GM18507 (cell line): ENCODE data around the gene SDK1.

ENCODE experiments used
- DNase-seq: peaks from one replicate; pipeline ENCODE4 v3.0.0; 2011; ENCODE audit warnings: low read depth; ENCODE audit not compliant: insufficient read length; ENCODE audit errors: extremely low spot score
- FAIRE-seq: peaks from 2 replicates; lab custom pipeline; 2011; peaks lifted over from hg19 to GRCh38; lab: Jason Lieb, UNC

Gene SDK1

GRCh38 chr7:3598854-3599253 is 297.8 kb downstream of the SDK1 start:
- DNase-seq (no peak), FAIRE-seq (no peak)

- no peak for DNase-seq
- no peak for FAIRE-seq
These were observed 304.2 kb downstream of the SDK1 start for GRCh38 chr7:3605222-3605621.

GRCh38 chr7:3606436-3606835 is 305.4 kb downstream of the SDK1 start:
- FAIRE-seq: no peak
- DNase-seq: no peak

DNA sequence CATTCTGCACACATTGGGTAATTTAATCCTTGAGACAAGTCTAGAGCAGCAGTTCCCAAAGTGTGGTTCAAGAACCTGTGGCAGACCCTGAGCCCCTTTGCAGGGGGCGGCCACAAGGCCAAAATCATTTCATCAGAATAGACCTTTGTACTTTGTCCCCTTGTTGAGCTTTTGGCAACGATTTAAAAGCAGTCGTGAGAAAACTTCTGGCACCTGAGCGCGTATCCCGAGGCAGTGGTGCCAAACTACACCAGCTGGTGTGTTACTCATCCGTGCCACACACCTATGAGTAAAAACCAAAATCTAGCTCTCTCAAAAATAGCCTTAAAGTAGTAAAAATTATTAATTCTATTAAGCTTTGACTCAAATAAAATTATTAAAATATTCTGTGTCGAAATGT is 306.8 kb downstream of the SDK1 start:
- FAIRE-seq: no peak

DNA sequence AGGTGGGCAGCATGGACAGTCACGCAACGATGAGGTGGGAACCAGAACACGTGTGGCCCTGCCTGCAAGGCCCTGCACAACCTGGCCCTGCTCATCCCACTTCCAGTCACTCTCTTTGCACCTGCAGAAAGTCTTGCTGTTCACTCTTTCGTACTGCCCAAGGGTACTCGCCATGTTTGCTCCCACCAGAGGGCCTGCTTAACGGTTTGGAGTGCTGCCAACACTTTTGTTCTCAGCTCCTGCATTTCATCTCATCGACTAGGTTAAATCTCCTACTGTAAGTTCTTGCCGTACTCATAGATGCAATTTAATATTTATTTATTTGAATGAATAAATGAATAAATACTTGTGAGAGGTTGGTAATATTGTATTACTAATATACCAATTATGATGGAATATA is 315.3 kb downstream of the SDK1 start:
- no peak for FAIRE-seq
- no peak for DNase-seq

More for the DNA sequence above, 306.8 kb downstream of the SDK1 start:
- no peak for DNase-seq

- no peak for FAIRE-seq
- DNase-seq: no peak
These were observed 329.0 kb downstream of the SDK1 start for GRCh38 chr7:3630081-3630480.

DNA sequence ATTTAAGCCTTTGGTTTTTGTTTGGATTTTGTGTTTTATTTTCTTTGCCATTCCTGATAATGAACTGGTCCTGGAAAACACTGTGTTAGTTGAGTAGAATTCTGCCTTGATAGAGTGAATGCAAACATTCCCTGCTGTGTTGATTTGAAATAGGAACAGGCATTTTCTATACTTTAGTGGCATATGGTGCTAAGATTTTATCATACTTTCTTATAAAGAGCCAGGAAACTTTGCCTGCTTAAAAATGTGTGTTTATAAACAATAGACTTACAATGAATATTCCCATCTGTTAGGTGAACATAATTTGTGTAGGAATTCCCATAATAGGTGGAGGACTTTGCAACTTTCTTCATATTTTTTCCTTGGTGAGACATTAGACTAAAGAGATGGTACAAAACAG is 333.3 kb downstream of the SDK1 start:
- DNase-seq: no peak
- no peak for FAIRE-seq

- FAIRE-seq (no peak), DNase-seq (no peak)
These were observed 335.2 kb downstream of the SDK1 start for GRCh38 chr7:3636131-3636860.

DNA sequence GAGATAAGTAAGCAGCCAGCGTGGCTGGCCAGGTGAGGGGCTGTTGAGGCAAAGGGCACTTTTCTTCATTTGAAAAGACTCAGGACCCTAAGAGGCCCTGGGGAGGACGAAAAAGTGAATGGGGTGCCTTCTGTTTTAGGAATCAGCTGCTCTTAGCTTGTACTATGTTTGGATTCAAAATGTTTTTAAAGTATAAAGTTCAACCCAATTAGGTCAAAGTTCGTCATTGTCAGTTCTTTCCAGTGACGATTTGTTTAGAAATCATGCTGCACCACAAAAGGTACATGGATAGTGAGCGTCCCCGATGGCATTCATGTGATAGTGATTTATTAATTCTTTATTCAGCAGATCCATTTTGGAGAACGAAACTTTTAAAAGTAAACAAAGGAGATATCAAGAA is 338.2 kb downstream of the SDK1 start:
- DNase-seq (no peak), FAIRE-seq (no peak)

DNA sequence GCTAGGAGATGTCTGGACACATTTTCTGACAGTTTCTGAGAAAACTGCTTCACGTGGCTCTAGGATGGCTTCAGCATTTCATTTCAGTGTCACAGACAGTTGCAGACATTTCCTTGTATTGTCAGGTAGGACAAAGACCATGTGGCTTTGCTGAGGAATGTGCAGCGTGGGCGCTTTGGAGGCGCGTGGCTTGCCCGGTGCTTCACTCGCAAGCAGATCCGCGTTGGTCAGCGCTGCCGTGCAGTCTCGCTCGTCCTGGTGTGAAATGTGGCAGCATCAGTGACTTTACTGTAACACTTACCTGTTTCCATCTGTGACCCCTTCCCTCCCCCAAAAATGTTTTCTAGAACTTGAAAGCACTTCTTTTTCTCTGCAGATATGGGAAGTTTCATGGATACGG is 340.5 kb downstream of the SDK1 start:
- FAIRE-seq: no peak

DNA sequence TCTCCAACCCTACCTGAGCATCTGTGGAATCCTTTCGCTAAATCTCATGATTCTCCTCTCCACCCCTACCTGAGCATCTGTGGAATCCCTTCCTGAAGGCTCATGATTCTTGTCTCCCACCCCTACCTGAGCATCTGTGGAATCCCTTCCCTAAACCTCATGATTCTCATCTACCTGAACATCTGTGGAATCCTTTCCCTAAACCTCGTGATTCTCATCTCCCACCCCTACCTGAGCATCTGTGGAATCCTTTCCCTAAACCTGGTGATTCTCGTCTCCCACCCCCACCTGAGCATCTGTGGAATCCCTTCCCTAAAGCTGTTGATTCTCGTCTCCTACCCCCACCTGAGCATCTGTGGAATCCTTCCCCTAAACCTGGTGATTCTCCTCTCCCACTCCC is 342.0 kb downstream of the SDK1 start:
- FAIRE-seq (no peak), DNase-seq (no peak)

More for the DNA sequence above, 340.5 kb downstream of the SDK1 start:
- DNase-seq: no peak

DNA sequence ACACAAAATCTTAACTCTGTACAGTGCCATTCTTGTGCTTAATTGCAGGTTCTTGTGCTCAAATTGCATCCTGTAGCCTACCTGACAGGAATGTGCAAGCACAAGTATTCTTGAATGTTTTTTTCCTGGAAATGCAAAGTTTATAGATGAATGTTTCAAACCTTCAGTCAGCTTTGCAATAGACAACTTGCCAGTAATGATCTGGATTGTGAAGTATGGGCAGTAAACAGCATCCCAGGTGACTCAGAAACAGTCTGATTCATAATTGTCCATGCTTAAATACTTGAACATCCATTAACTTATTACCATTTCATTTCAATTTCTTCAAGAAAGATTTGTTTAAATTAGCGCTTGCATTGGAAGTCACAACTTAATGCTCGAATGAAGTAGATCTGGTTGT is 347.2 kb downstream of the SDK1 start:
- DNase-seq (no peak), FAIRE-seq (no peak)

DNA sequence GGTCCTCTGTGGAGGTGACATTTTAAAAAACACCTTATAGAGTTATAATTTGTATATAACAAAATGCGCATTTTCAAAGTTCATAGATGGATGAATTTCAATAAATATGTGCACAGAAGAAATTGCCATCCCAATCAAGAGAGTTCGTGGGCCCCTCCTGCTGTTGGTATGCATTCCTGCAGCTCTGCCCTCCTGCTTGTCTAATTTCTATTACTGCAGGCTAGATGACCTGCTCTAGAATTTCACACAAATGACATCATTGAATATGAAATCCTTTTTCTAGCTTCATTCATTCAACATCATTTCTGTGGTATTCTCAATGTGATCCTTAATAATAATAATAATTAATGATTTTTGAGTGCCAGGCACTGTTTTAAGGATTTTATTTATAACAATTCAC is 348.2 kb downstream of the SDK1 start:
- DNase-seq: no peak
- no peak for FAIRE-seq

GRCh38 chr7:3649678-3650440 is 348.8 kb downstream of the SDK1 start:
- FAIRE-seq: no peak

GRCh38 chr7:3650844-3651243 is 349.8 kb downstream of the SDK1 start:
- DNase-seq: no peak
- no peak for FAIRE-seq

More at GRCh38 chr7:3649678-3650440, 348.8 kb downstream of the SDK1 start:
- no peak for DNase-seq

GRCh38 chr7:3655635-3656034 is 354.6 kb downstream of the SDK1 start:
- DNase-seq: no peak

DNA sequence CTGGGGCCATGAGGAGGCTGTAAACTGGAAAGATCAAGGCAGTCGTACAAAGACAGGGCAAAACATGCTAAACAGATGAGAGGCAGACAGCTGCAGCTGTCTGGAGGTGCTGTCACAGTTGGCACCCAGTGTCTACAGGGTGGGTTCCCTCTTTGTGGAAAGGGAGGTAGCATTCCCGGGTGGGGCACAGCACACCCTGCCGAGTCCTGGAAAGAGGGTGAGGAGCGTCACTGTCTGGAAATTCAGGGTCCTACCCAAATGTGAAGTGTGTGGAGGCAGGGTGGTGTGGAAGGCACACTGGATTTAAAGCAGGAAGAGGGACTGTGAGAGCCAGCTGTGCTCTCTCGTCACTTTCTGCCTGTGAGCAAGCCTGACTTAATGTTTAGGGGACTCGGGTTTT is 356.2 kb downstream of the SDK1 start:
- DNase-seq (no peak), FAIRE-seq (no peak)

More at GRCh38 chr7:3655635-3656034, 354.6 kb downstream of the SDK1 start:
- no peak for FAIRE-seq

DNA sequence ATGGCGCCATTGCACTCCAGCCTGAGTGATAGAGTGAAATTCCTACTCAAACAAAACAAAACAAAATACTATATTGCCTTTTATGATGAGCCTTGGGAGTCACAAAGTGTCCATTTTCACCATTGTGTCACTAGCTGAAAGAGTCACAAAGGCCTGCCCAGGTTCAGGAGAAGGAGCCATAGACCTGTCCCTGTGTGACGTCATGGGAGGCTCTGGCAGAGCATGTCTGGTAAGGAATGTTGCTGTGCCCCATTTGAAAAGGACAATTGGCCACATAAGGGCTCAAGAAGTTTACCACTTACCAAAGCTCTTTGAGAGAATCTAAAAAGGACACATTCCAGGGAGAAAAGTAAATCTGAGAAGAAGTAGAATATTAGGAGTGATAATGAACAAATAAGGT is 367.7 kb downstream of the SDK1 start:
- DNase-seq: no peak
- no peak for FAIRE-seq

DNA sequence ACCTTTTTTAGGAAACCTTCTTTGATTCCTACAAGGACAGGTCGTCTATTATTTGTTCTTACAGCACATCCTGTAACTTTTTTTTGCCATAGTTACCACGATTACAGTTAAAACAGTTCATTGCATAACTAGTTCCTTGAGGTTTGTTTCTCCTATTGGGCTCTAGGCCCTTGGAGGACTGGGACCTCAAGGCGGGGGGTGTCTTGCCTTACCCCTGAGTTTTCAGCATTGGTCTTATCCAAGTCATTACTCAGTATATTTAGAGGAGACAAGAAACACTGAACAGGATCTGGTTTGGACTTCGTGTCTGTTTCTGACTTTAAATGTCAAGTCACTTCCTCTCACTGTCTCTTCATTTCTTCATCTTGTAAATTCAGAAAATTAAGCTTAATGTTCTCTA is 369.8 kb downstream of the SDK1 start:
- no peak for DNase-seq
- FAIRE-seq: no peak

DNA sequence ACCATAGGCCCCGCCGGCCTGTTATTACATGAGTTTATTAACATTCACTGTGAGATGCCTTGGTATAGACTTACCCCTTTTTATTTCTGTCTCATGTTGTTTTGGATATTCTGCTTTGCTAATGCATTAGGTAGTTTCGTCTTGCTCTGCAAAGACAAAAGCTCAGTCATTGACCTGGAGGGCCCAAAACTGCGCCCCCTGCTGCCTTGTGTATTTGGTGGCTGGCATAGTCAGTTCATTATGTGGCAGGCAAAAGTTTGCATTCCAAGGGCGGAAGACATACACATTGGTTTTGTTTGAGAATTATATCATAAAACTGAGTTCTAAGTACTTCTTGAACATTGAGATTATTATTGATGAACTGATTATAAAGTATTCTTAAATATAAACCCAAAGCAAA is 372.5 kb downstream of the SDK1 start:
- no peak for FAIRE-seq
- DNase-seq: no peak

- no peak for DNase-seq
- FAIRE-seq: no peak
These were observed 377.3 kb downstream of the SDK1 start for GRCh38 chr7:3678314-3678810.
